Measurements from ENCODE around the gene RGL3. TPM values are rescaled to one million over a fixed set of nuclear protein-coding genes. Genes with fewer than 3 reads are reported as not detected.
"Not testable (repeated sequence)": the region's sequence is repeated elsewhere in the genome, so short reads cannot be mapped to it uniquely, and the experiment has no call there.

RGL3 gene
- total and polyA plus RNA-seq, 5 experiments from 2014 or later, result not detected

DNA sequence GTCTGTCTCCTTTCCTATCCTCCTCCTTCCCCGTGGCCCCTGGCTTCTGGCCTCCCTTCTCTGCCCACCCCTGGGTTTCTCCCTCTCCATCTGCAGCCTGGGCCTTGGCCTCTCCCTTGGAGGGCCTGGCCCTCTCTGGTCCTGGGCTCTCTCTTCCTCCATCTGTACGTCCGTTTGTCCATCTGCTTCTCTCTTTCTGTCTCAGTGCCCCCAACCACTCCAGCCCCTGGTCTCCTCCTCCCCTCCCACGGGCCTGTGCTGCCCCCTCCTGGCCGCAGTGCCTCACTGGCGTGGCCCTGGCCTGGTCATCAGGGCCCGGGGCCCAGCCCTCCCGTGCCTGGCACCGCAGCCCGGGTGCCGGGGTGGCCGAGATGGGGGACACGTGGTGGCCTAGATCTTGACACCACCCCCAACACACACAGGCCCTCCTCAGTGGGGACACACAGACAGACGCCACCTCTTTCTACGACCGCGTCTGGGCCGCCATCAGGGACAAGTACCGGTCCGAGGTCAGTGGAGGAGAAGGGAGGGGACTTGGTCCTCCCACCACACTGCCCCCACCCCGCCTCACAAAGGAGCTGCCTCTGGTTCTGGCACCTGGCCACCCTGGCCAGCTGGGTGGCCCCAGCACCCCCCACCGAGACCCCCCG is 27.7 kb upstream of the RGL3 start:
- POLR2A ChIA-PET, result no interaction called here
- Mint-ChIP-seq H3K9me3 (no peaks in the 10 kb centered on the region), H3K27me3 (no peaks in the 10 kb centered on the region), H3K36me3 (peaks cover 0 to 61% (median 5%) of the 10 kb centered on the region in 3 donors), H3K4me3 (no peak overlapping the region), H3K27ac (peak overlapping the region in 1 of 10 donors; percentile 15), H3K4me1 (peaks cover 2 to 7% (median 6%) of the 10 kb centered on the region in 4 donors)
- peak in 7 of 10 donors; percentile 31 to 75 (median 44) for DNase-seq
- ATAC-seq, result peak; percentile 46 to 70

DNA sequence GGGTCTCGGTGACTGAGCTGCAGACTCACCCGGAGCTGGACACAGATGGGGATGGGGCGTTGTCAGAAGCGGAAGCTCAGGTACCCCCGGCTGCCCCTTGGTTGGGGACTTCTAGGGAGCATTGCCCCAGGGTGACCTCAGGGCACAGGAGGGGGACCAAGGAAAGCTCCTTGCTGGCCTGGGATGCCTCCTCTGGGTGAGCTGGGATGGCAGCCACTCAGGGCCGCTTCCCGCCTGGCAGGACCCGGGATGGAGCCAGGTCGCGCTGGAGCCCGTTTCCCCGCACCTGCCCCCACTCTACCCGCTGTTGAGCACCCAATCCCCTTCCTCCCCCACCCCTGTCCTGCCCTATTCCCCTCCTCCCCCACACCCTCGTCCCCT is 27.1 kb upstream of the RGL3 start:
- H3K36me3 Mint-ChIP-seq, result peaks cover 0 to 65% (median 6%) of the 10 kb centered on the region in 3 donors
- H3K27ac Mint-ChIP-seq, result no peak overlapping the region
- POLR2A ChIA-PET, result no interaction called here
- no peak overlapping the region for H3K4me3 Mint-ChIP-seq
- DNase-seq (no peak), ATAC-seq (no peak)
- H3K9me3 Mint-ChIP-seq, result no peaks in the 10 kb centered on the region
- peaks cover 2 to 10% (median 8%) of the 10 kb centered on the region in 4 donors for H3K4me1 Mint-ChIP-seq
- H3K27me3 Mint-ChIP-seq, result no peaks in the 10 kb centered on the region

DNA sequence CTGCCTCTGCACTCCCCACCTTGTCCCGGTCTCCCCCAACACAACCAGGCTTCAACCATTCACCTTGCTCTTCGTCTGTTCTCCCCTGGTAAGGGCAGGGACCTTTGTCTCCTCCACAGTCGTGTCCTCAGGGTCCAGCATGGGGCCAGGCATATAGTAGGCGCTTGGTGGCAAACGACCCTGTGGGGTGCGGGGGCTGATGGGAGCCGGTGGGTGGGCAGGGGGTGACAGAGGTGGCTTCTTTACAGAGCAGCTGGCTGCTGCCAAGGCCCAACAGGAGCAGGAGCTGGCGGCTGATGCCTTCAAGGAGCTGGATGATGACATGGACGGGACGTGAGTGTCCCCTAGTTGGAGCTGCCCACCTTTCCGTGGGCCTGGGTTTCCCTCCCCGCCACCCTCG is 26.0 kb upstream of the RGL3 start:
- Mint-ChIP-seq H3K36me3 (peaks cover 0 to 68% (median 8%) of the 10 kb centered on the region in 3 donors), H3K27ac (peak overlapping the region in 1 of 10 donors; percentile 40), H3K9me3 (no peaks in the 10 kb centered on the region), H3K4me3 (no peak overlapping the region), H3K4me1 (peaks cover 9 to 18% (median 13%) of the 10 kb centered on the region in 4 donors), H3K27me3 (no peaks in the 10 kb centered on the region)
- POLR2A ChIA-PET, result interaction anchor here (0.7 to 0.9 kb wide), 2 partner anchors 46 to 62 kb away, joined by 3 to 6 read pairs; no protein-coding TSS in a partner anchor
- no peak for ATAC-seq
- DNase-seq, result no peak

DNA sequence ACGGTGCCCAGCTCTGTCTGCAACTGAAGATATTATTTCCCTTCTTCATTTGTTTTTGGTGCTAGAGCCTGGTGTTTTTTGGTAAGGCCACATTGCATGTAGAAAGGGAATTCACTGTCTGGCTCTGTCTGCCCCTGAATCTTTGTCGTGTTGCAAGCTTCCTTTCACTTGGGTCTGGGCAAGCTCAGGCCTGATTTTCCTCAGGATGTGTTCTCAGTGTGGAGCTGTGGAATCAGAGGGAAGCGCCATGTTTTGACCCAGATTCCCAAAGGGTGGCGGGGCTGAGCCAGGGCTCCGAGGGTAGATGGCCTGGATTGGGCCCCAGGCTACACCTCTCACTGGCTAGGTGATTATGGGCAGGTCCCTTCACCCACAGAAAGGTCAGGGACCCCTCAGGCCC is 24.9 kb upstream of the RGL3 start:
- no peaks in the 10 kb centered on the region for H3K27me3 Mint-ChIP-seq
- peaks cover 9 to 18% (median 13%) of the 10 kb centered on the region in 4 donors for H3K4me1 Mint-ChIP-seq
- ATAC-seq (no peak), DNase-seq (no peak)
- no peak overlapping the region for H3K4me3 Mint-ChIP-seq
- POLR2A ChIA-PET, result interaction anchor here (0.6 kb wide), 1 partner anchor 1378 kb away, joined by 3 read pairs; no protein-coding TSS in a partner anchor
- H3K27ac Mint-ChIP-seq, result peak overlapping the region in 1 of 10 donors; percentile 34
- H3K9me3 Mint-ChIP-seq, result no peaks in the 10 kb centered on the region
- peaks cover 0 to 67% (median 8%) of the 10 kb centered on the region in 3 donors for H3K36me3 Mint-ChIP-seq

DNA sequence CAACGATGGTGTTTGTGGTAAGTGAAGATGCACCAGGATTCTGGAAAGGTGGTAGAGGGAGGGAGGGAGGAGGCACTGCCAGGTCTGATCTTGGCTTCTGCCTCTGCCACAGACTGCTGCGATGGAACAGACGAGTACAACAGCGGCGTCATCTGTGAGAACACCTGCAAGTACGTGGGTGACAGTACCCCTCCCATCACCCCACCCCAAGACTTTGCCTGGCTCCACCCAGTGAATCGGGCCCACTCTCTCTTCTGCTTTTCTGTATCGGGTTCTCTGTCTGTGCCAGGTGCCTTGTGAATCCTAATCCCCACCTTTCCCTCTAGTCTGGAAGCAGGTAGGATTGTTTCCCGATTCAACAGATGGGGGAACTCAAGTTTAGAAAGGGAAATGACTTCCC is 18.8 kb upstream of the RGL3 start:
- Mint-ChIP-seq H3K27ac (peak overlapping the region in 2 of 10 donors; percentile 45 to 77), H3K4me3 (peak overlapping the region in 7 of 10 donors; percentile 20 to 99 (median 63)), H3K36me3 (peaks cover 0 to 60% (median 15%) of the 10 kb centered on the region in 3 donors), H3K9me3 (no peaks in the 10 kb centered on the region), H3K27me3 (peaks cover 0 to 3% (median 0%) of the 10 kb centered on the region in 5 donors), H3K4me1 (peaks cover 20 to 45% (median 37%) of the 10 kb centered on the region in 4 donors)
- ATAC-seq (no peak), DNase-seq (no peak)
- POLR2A ChIA-PET, result no interaction called here

DNA sequence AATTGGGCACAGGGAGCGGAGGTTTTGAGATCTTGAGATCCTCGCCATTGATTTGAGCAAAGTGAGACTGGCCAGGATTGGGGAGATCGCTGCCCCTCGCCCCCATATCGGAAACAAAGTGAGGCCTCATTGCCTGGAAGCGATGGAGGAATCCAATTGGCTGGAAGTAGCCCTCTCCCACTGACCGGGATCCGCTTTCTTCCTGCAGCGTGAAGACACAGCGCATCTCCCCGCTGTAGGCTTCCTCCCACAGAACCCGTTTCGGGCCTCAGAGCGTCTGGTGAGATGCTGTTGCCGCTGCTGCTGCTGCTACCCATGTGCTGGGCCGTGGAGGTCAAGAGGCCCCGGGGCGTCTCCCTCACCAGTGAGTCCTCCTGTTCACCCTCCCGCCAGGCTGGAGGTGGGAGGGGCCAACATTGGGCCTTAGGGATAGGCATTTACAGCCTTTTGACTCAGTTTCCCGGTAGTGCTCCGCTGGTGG is 16.8 kb upstream of the RGL3 start:
- DNase-seq, result no peak
- Mint-ChIP-seq H3K27ac (peak overlapping the region; percentile 93 to 99 (median 98)), H3K4me3 (peak overlapping the region; percentile 98 to 100 (median 99)), H3K27me3 (peaks cover 0 to 3% (median 0%) of the 10 kb centered on the region in 5 donors), H3K9me3 (no peaks in the 10 kb centered on the region), H3K4me1 (peaks cover 10 to 40% (median 25%) of the 10 kb centered on the region in 4 donors), H3K36me3 (peaks cover 0 to 40% (median 7%) of the 10 kb centered on the region in 3 donors)
- POLR2A ChIA-PET, result interaction anchor here (1.0 to 3.3 kb wide), 5 partner anchors 15 to 718 kb away, joined by 3 to 31 read pairs (median 7); partner anchors contain the start of genes CCDC159, DNM2, SWSAP1 and TMEM205
- no peak for ATAC-seq

DNA sequence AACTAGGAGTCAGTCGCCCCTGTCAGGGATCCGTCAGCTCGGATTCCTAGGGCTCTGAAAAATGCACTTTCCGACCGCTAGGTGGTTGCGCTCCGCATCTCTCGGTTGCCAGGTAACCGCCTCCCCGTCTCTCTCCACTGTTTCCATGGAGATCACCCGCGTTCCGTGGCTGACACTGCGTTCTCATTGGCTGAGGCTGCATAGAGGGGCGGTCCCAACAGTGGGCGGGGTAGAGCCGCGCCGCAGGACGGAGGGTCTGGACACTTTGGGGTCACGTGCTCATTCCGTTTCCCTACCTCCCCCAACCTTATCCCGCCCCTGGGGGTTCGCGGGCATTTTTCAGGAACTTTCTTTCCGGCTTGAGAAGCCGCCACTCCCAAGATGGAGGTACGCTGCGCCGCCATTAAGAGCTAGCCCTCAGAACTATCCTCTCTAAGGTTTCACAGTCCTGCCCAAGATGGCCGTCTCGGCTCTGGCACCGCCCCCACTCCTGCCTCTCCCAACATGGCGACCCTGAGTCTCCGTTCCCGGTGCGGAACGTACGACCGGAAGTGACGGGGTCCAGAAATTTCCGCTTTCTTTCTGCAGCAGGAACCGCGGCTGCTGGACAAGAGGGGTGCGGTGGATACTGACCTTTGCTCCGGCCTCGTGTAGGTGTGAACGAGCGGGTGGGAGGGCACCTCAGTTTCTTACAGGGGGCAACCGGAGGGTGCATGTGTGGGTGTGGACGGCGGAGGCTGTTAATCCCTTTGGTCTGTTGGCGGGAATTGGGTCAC is 16.1 kb upstream of the RGL3 start, which contains the start of the genes ODAD3 and PRKCSH:
Gene ODAD3, minus strand, starts transcription at position 65 of the 776 bp plus-strand sequence. CDS start 105 bp downstream, outside the sequence.
Gene PRKCSH, plus strand, starts transcription at position 579 of the 776 bp plus-strand sequence. CDS start 483 bp downstream, outside the sequence.
- Mint-ChIP-seq H3K36me3 (peaks cover 0 to 34% (median 7%) of the 10 kb centered on the region in 3 donors), H3K27me3 (peaks cover 0 to 8% (median 2%) of the 10 kb centered on the region in 5 donors), H3K4me1 (peaks cover 8 to 37% (median 22%) of the 10 kb centered on the region in 4 donors), H3K27ac (peak within 1 kb of the TSS; percentile 93 to 99 (median 98)), H3K4me3 (peak within 1 kb of the TSS; percentile 98 to 100 (median 99)), H3K9me3 (no peaks in the 10 kb centered on the region)
- POLR2A ChIA-PET, result interaction anchor here (1.0 to 3.3 kb wide), 6 partner anchors 12 to 717 kb away, joined by 3 to 31 read pairs (median 6); partner anchors contain the start of genes CCDC159, DNM2, SWSAP1 and TMEM205
- DNase-seq (peak; percentile 86 to 99 (median 98)), ATAC-seq (peak; percentile 95 to 96)

DNA sequence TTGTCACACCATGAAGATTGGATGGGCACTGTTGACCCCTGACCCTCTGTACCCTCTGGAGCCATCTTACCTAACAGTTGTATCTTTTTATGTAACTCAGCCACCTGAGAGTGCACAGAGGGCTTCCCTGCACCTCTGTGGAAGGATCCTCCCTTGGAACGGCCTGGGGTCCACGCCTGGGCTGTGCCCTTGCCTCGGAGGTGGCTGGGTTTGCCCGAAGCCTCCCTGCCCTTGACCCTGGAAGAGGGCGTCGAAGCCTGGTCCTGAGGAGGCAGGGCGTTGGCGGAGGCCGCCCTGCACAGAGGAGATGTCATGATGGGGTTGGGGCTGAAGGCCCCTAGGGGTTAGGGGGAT is 15.6 kb upstream of the RGL3 start:
- peak overlapping the region; percentile 93 to 99 (median 98) for H3K27ac Mint-ChIP-seq
- no peak for DNase-seq
- H3K9me3 Mint-ChIP-seq, result no peaks in the 10 kb centered on the region
- peaks cover 0 to 28% (median 7%) of the 10 kb centered on the region in 3 donors for H3K36me3 Mint-ChIP-seq
- POLR2A ChIA-PET, result interaction anchor here (1.0 to 3.3 kb wide), 6 partner anchors 12 to 717 kb away, joined by 3 to 31 read pairs (median 6); partner anchors contain the start of genes CCDC159, DNM2, SWSAP1 and TMEM205
- ATAC-seq, result peak; percentile 3 to 26
- H3K4me1 Mint-ChIP-seq, result peaks cover 8 to 37% (median 22%) of the 10 kb centered on the region in 4 donors
- peak overlapping the region; percentile 98 to 100 (median 99) for H3K4me3 Mint-ChIP-seq
- peaks cover 0 to 10% (median 2%) of the 10 kb centered on the region in 5 donors for H3K27me3 Mint-ChIP-seq

DNA sequence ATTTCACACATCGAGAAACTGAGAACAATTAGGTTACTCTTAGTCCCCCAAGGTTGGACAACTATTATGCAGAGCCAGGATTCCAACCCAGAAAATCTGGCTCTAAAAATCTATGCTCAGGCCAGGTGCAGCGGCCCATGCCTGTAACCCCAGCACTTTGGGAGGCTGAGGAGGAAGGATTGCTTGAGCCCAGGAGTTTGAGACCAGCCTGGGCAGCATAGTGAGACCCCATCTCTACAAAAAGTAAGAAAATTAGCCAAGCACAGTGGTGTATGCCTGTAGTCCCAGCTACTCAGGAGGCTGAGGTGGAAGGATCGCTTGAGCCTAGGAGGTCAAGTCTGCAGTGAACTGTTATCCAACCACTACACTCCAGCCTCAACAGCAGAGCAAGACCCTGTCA is 14.4 kb upstream of the RGL3 start:
- Mint-ChIP-seq H3K27ac (peak overlapping the region in 2 of 10 donors; percentile 21 to 29), H3K4me3 (peak overlapping the region in 1 of 10 donors; percentile 29), H3K4me1 (peaks cover 8 to 37% (median 22%) of the 10 kb centered on the region in 4 donors), H3K27me3 (peaks cover 0 to 11% (median 2%) of the 10 kb centered on the region in 5 donors), H3K36me3 (peaks cover 0 to 21% (median 7%) of the 10 kb centered on the region in 3 donors)
- DNase-seq, H3K9me3 Mint-ChIP-seq, POLR2A ChIA-PET, ATAC-seq: not testable (repeated sequence)

DNA sequence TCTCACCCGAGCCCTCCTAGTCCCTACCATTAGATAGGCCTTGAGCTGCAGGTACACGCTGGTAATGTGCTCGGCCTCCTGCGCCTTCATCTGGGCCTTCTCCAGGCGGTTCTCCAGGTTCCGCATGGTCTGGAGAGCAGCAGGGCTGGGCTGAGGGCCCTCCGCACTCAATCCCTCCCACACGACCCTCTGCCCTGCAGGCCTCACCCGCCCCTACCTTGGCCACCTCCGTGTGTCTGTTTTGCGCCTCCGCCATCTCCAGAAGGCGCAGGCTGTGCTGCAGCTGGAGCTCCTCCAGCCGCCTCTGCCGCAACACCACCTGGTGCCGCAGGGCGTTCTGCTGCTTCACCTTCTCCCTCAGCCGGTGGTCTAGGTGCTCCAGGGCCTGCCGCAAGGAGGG is 7.5 kb upstream of the RGL3 start:
- POLR2A ChIA-PET, result interaction anchor here (0.5 kb wide), 1 partner anchor 1227 kb away, joined by 3 read pairs; no protein-coding TSS in a partner anchor
- peaks cover 9 to 24% (median 23%) of the 10 kb centered on the region in 4 donors for H3K4me1 Mint-ChIP-seq
- no peak overlapping the region for H3K4me3 Mint-ChIP-seq

DNA sequence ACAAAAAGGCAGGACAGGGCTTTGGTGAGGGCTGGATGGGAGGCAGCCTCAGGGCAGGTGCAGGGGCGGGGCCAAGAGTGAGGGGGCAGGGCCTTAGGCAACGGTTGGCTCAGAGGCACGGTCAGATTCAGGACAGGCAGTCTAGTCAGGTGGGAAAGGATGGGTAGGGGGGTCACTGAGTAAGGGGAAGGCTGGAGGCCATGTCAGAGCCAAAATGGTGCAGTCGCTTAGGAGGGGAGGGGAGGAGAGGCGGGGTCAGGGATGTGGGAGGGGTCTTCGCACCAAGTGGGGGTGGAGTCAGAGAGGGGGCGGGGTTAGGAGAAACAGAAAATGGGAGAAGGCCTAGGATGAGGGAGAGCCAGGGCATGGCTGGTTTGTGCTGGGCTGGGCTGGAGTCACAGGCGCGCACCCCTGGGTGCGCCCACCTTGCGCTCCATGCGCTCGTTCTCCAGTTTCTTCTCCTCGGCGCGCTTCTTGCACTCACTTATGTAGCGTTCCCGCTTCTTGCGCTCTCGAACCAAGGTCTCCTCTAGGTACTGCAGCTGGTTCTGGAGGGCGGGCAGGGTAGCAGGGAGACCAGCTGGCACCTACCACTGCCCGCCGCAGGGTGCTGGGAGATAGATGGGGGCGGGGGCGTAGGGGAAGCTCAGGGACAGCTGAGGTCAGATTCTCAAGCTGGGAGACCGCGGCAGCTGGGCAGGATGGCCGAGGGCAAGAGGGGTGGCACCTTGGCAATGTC is 6.8 kb upstream of the RGL3 start:
- no peaks in the 10 kb centered on the region for H3K36me3 Mint-ChIP-seq
- ATAC-seq, result no peak
- H3K27me3 Mint-ChIP-seq, result peaks cover 15 to 51% (median 27%) of the 10 kb centered on the region in 5 donors
- no peak overlapping the region for H3K27ac Mint-ChIP-seq
- POLR2A ChIA-PET, result no interaction called here
- no peak overlapping the region for H3K4me3 Mint-ChIP-seq
- no peak for DNase-seq
- no peaks in the 10 kb centered on the region for H3K9me3 Mint-ChIP-seq
- H3K4me1 Mint-ChIP-seq, result peaks cover 14 to 32% (median 31%) of the 10 kb centered on the region in 4 donors

More for the DNA sequence above, 7.5 kb upstream of the RGL3 start:
- Mint-ChIP-seq H3K27me3 (peaks cover 10 to 43% (median 20%) of the 10 kb centered on the region in 5 donors), H3K27ac (no peak overlapping the region), H3K36me3 (no peaks in the 10 kb centered on the region), H3K9me3 (no peaks in the 10 kb centered on the region)
- DNase-seq (no peak), ATAC-seq (no peak)

All from naive thymus-derived CD8-positive, alpha-beta T cell (primary cell).